HEK293 (cell line): ENCODE results near the gene NAV3.

Source experiments
- CTCF ChIP-seq: fragments of 450-650 bp; formaldehyde crosslinking; IDR thresholded peaks from 2 replicates; pipeline ENCODE4 v1.5.1; 2016; ENCODE audit warnings: missing biosample characterization, missing genetic modification characterization
- INSM2 ChIP-seq: fragments of 450-650 bp; formaldehyde crosslinking; IDR thresholded peaks from 2 replicates; pipeline ENCODE4 v1.5.1; 2016; ENCODE audit warnings: missing biosample characterization, missing genetic modification characterization
- PRDM10 ChIP-seq: fragments of 450-650 bp; formaldehyde crosslinking; IDR thresholded peaks from 2 replicates; pipeline ENCODE4 v1.5.1; 2016; ENCODE audit warnings: missing biosample characterization, missing genetic modification characterization
- REST ChIP-seq: fragments of 450-650 bp; formaldehyde crosslinking; IDR thresholded peaks from 2 replicates; pipeline ENCODE4 v1.5.1; 2016; ENCODE audit warnings: missing biosample characterization, missing genetic modification characterization
- SP2 ChIP-seq: fragments of 450-650 bp; formaldehyde crosslinking; IDR thresholded peaks from 2 replicates; pipeline ENCODE4 v1.5.1; 2016; ENCODE audit warnings: missing biosample characterization, missing genetic modification characterization
- ZBTB49 ChIP-seq: fragments of 450-650 bp; formaldehyde crosslinking; IDR thresholded peaks from 2 replicates; pipeline ENCODE4 v1.5.1; 2016; ENCODE audit warnings: missing biosample characterization, missing genetic modification characterization, low read depth
- ZFP3 ChIP-seq: fragments of 450-650 bp; formaldehyde crosslinking; IDR thresholded peaks from 2 replicates; pipeline ENCODE4 v1.5.1; 2016; ENCODE audit warnings: low read depth, missing biosample characterization, missing genetic modification characterization
- ZNF416 ChIP-seq: fragments of 450-650 bp; formaldehyde crosslinking; IDR thresholded peaks from 2 replicates; pipeline ENCODE4 v1.5.1; 2016; ENCODE audit warnings: missing biosample characterization, missing genetic modification characterization
- ZNF626 ChIP-seq: fragments of 450-650 bp; sonication (Bioruptor Pico); formaldehyde crosslinking; IDR thresholded peaks from 2 replicates; pipeline ENCODE4 v1.5.1; 2018; ENCODE audit warnings: missing biosample characterization, missing genetic modification characterization, inconsistent platforms
- ZNF654 ChIP-seq: fragments of 450-650 bp; formaldehyde crosslinking; IDR thresholded peaks from 2 replicates; pipeline ENCODE4 v1.5.1; 2016; ENCODE audit warnings: low read depth, missing biosample characterization, missing genetic modification characterization

GRCh38 chr12:78050790-78051189 lies 220.1 kb downstream of the NAV3 start:
- TF ChIP-seq ZBTB49 (tag by site-specific recombination): no peak
- TF ChIP-seq INSM2 (tag by site-specific recombination): no peak
- no peak for TF ChIP-seq CTCF
- no peak for TF ChIP-seq REST (tag by site-specific recombination)
- TF ChIP-seq ZFP3 (tag by site-specific recombination): no peak
- no peak for TF ChIP-seq ZNF416 (tag by site-specific recombination)
- TF ChIP-seq ZNF626 (tag by site-specific recombination): no peak
- no peak for TF ChIP-seq SP2 (tag by site-specific recombination)
- no peak for TF ChIP-seq ZNF654 (tag by site-specific recombination)
- TF ChIP-seq PRDM10 (tag by site-specific recombination): no peak
